Ovary (tissue), 3 donors: ENCODE results near the gene MYL10.

Experiments
- POLR2A ChIP-seq: fragments of 450-650 bp; IDR thresholded peaks from one replicate; pipeline ENCODE4 v1.6.1; 2017; ENCODE audit warnings: antibody characterized with exemption, mild to moderate bottlenecking, moderate library complexity
- TF ChIP-seq, protein P1 (sequence below), 3 donors: fragments of 450-650 bp in 2 of 3; fragments of 200-600 bp in 1 of 3; IDR thresholded peaks; one replicate each; pipeline versions ENCODE4 v1.5.1 to v1.8.0; 2016 to 2022; ENCODE audit warnings: antibody characterized with exemption in 3 of 3, mild to moderate bottlenecking in 1 of 3
- donor health status: DM: no; HTN: no; CAD: no.

DNA sequence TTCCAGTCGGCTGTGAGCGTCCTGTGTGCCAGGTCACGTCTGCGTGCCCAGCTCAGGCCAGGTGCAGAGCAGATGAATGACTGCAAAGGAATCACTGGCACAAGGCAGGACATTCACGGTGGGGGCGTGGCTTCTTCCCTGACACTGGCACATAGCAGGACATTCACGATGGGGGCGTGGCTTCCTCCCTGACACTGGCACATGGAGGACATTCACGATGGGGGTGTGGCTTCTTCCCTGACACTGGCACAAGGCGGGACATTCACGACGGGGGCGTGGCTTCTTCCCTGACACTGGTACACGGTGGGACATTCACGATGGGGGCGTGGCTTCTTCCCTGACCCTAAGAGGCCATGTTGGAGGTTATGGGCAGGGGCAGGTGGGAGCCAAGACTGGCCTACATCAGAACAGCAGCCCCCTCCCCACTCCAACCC lies 64.3 kb downstream of the MYL10 start:
- TF ChIP-seq, protein P1, sequence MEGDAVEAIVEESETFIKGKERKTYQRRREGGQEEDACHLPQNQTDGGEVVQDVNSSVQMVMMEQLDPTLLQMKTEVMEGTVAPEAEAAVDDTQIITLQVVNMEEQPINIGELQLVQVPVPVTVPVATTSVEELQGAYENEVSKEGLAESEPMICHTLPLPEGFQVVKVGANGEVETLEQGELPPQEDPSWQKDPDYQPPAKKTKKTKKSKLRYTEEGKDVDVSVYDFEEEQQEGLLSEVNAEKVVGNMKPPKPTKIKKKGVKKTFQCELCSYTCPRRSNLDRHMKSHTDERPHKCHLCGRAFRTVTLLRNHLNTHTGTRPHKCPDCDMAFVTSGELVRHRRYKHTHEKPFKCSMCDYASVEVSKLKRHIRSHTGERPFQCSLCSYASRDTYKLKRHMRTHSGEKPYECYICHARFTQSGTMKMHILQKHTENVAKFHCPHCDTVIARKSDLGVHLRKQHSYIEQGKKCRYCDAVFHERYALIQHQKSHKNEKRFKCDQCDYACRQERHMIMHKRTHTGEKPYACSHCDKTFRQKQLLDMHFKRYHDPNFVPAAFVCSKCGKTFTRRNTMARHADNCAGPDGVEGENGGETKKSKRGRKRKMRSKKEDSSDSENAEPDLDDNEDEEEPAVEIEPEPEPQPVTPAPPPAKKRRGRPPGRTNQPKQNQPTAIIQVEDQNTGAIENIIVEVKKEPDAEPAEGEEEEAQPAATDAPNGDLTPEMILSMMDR (IDR thresholded peaks at IDR 0.05): no peak
- TF ChIP-seq POLR2A: no peak
